Stromal cell of bone marrow (primary cell): Measurements from ENCODE around the gene DIP2C.

Experiments used
- DNase-seq: peaks from one replicate; pipeline ENCODE4 v3.0.0-alpha.2; 2012; ENCODE audit warnings: low read depth

Gene DIP2C

GRCh38 chr10:553233-553632, 136.2 kb downstream of the DIP2C start:
- DNase-seq, result no peak

GRCh38 chr10:552679-553078, 136.8 kb downstream of the DIP2C start:
- no peak for DNase-seq

- no peak for DNase-seq
Observed at GRCh38 chr10:551373-552252, 137.9 kb downstream of the DIP2C start.

- no peak for DNase-seq
Observed at GRCh38 chr10:550665-551372, 138.6 kb downstream of the DIP2C start.

GRCh38 chr10:549391-549790, 140.1 kb downstream of the DIP2C start:
- DNase-seq, result no peak

GRCh38 chr10:548238-548901, 141.1 kb downstream of the DIP2C start:
- no peak for DNase-seq

- no peak for DNase-seq
Observed at GRCh38 chr10:547591-548081, 141.8 kb downstream of the DIP2C start.

GRCh38 chr10:546971-547590, 142.4 kb downstream of the DIP2C start:
- no peak for DNase-seq

GRCh38 chr10:546451-546850, 143.0 kb downstream of the DIP2C start:
- DNase-seq, result no peak

- DNase-seq, result no peak
Observed at GRCh38 chr10:543862-544822, 145.3 kb downstream of the DIP2C start.

- DNase-seq, result no peak
Observed at GRCh38 chr10:543131-543530, 146.3 kb downstream of the DIP2C start.

GRCh38 chr10:541750-542371, 147.6 kb downstream of the DIP2C start:
- no peak for DNase-seq

GRCh38 chr10:541041-541440, 148.4 kb downstream of the DIP2C start:
- no peak for DNase-seq

GRCh38 chr10:538895-539294, 150.6 kb downstream of the DIP2C start:
- DNase-seq, result no peak

- no peak for DNase-seq
Observed at GRCh38 chr10:536935-537334, 152.5 kb downstream of the DIP2C start.

GRCh38 chr10:536371-536925, 153.0 kb downstream of the DIP2C start:
- DNase-seq, result peak; percentile 16

- DNase-seq, result no peak
Observed at GRCh38 chr10:535952-536351, 153.5 kb downstream of the DIP2C start.

- no peak for DNase-seq
Observed at GRCh38 chr10:535051-535450, 154.4 kb downstream of the DIP2C start.

- no peak for DNase-seq
Observed at GRCh38 chr10:534047-534566, 155.4 kb downstream of the DIP2C start.

- DNase-seq, result no peak
Observed at GRCh38 chr10:533611-534010, 155.9 kb downstream of the DIP2C start.
